NK-92 treated with Interleukin-12 subunit alpha and Interleukin-12 subunit beta, amount 100 ng/mL, for 24 hours (cell line): ENCODE results near the gene ZNF487.

ENCODE experiments used
- DNase-seq: peaks from one replicate; lab custom pipeline; 2025; lab: John Stamatoyannopoulos, UW

The ZNF487 gene

DNA sequence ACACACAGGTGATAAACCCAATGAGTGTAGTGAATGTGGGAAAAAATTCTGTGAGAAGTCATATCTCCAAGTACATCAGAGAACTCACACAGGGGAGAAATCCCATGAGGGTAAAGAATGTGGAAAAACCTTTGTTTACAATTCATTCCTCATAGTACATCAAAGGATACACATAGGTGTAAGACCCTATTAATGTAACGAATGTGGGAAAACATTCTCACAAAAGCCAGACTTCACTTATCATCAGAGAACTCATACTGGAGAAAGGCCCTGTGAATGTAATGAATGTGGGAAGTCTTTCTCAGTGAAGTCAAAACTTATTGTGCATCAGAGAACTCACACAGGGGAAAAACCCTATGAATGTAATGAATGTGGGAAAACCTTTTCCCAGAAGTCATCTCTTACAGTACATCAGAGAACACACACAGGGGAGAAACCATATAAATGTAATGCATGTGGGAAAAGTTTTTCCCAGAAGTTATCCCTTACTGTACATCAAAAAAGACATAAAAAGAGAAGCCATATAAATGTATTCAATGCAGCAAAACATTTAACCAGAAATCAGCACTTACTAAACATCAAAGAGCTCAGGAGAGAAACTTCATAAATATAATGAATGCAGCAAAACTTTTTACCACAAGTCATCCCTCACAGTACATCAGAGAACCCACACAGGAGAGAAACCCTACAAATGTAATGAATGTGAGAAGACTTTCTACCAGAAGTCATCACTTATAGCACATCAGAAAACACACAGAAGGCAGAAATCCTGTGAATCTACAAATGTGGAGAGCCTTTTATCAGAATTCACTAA lies 87.7 kb downstream of the ZNF487 start:
- no peak for DNase-seq
